ENCODE measurements around the gene AFAP1L1.

AFAP1L1 gene

DNA sequence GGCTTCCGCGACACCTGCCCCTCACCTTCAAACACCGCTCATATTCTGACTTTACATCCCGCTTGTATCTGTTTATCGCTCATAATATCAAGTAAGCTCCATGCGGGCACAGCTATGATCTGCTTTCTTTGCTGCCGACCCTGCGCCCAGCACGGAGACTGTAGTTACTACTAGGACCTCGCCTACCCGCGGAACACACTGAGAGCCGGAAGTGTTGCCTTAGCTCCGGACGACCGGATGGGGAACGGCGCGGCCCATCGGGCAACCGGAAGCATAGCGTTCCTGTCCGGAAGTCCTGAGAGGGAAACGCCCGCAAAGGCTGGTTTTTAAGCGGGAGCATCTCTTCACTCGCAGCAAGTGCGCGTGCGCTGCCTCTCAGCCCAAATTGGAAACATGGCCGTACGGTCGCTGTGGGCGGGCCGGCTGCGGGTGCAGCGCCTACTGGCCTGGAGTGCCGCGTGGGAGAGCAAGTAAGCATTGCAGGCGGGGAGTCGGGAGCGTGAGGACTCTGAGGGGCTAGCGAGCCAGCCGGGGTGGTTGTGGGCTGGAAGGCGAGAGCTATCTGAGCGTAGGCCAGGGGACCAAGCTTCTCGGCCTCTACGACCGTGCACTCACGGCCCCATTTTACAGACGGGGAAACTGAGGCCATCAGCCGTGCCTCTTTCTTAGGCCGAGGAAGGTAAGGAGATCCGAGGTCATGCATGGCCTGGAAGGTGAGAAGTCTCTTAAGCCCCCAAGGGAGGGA lies 73.7 kb downstream of the AFAP1L1 start, which contains the start of gene GRPEL2:
Gene GRPEL2, plus strand, starts transcription at position 353 of the 745 bp plus-strand sequence. Its CDS starts 41 bp downstream, at position 394.
- peak; percentile 85 for FAIRE-seq

DNA sequence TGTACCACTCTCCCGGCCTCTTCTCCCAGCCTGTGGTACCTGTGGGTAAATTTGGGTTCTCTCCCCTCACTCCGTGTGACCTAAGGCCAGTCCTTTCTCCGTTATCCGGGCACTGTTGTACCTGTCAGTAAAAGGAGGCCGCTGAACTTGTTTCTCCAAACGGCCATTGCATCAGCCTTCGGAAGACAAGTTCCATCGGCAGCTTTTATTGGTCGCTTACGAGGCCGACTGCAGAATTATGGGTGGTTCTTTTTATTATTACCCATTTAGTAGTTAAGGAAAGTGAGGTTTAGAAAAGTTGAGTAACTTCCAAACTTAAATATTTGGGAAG lies 74.2 kb downstream of the AFAP1L1 start:
- FAIRE-seq (no peak), DNase-seq (ENCODE audit: low spot score) (no peak)

More for the DNA sequence above, 73.7 kb downstream of the AFAP1L1 start, which contains the start of gene GRPEL2:
- DNase-seq (ENCODE audit: low spot score): peak; percentile 94

DNA sequence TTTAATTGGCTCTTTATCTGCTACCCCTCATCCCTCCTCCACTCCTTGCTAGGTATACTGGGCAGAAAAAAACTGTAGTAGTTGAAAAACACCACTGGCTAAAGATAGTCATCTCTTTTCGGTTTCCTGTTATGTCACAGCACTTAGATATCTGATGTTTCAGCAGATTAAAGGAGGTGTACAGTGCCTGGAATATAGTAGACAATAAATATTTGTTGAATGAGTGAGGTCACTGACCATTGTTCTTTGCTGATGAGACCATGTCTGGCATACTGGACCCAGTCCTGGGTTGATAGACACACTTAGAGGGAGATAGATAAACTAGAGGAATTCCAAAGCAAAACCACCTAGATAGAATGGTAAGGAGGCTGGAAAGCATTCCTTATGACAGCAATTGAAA lies 76.9 kb downstream of the AFAP1L1 start:
- FAIRE-seq (no peak), DNase-seq (ENCODE audit: low spot score) (no peak)

DNA sequence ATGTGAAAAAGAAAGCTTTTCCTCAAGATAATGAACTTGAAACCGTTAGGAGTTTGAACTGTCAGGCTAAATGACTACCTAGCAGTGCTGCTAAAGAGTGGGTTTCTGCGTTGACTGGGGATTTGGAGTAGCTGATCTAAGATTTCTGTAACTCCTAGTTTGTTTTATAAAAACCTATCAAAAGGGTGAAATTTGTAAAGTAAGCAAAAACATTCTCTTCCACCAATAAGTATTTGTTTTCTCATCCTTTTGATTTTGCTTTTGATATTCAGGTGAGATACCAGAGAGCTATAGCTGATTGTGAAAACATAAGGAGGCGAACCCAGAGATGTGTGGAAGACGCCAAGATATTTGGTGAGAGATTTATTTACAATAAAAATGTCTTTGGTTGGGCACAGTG lies 77.7 kb downstream of the AFAP1L1 start:
- no peak for FAIRE-seq

DNA sequence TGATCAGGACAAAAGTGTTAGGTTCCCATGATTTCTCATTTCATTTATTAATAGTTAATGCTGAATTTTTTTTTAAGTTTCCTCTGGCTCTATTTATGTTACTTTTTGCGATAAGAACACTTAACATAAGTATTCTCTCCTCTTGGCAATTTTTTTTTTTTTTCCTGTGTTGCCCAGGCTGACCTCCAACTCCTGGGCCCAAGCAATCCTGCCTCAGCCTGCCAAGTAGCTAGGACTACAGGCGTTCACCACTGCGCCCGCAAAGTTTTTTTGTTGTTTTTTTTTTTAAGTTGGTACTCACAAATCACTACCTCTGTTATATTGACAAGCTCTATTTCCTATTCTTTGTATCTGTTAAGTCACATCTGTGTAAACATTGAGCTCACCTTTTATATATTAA lies 80.5 kb downstream of the AFAP1L1 start:
- FAIRE-seq (no peak), DNase-seq (ENCODE audit: low spot score) (no peak)

More for the DNA sequence above, 77.7 kb downstream of the AFAP1L1 start:
- DNase-seq (ENCODE audit: low spot score): no peak

DNA sequence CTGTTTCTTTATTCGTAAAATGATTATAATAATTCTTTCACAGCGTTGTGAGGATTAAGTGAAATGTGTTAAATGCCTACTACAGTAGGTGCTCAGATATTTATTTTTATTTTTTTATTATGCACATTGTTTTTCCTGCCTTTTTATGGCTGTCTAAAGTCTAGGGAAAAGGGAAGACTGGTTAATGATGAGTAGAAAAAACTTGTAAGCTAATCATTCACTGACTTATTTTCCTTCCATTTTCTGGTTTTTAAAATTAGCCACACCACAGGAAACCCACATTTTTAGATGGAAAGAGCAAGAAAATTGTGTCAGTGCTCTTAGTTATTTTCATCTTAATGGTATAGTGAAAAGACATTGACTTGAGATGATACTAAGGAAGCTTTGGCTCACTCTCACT lies 82.3 kb downstream of the AFAP1L1 start:
- DNase-seq (ENCODE audit: low spot score) (no peak), FAIRE-seq (no peak)

DNA sequence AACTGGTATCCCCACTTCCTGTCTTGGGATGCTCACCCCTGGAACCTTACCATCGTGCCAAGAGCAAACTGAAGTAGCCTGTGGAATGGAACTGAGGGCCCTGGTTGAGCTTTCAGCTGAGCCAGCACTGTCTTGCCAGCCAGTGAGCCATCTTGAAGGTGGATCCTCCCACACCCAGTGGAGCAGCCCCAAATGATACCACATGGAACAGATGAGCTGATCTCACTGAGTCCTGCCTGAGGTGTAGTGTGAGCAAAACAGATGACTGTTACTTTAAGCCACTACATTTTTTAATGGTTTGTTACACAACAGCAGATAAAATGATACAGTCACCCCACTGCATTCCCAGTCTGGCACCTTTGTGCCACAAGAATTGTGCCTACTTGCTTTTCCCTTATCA lies 84.0 kb downstream of the AFAP1L1 start:
- DNase-seq (ENCODE audit: low spot score): no peak
- no peak for FAIRE-seq

DNA sequence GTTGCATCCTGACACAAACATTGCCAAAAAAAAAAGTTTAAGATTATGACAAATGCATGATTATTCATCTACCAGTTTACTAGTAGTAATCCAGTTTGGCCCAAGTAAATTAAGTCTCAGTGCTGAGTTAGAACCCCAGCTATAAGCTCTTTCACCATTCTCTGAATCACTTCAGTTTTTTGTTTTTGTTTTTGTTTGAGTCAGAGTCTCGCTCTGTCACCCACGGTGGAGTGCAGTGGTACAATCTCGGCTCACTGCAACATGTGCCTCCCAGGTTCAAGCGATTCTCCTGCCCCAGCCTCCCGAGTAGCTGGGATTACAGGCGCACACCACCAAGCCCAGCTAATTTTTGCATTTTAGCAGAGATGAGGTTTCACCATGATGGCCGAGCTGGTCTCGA lies 84.7 kb downstream of the AFAP1L1 start:
- DNase-seq (ENCODE audit: low spot score) (no peak), FAIRE-seq (no peak)

DNA sequence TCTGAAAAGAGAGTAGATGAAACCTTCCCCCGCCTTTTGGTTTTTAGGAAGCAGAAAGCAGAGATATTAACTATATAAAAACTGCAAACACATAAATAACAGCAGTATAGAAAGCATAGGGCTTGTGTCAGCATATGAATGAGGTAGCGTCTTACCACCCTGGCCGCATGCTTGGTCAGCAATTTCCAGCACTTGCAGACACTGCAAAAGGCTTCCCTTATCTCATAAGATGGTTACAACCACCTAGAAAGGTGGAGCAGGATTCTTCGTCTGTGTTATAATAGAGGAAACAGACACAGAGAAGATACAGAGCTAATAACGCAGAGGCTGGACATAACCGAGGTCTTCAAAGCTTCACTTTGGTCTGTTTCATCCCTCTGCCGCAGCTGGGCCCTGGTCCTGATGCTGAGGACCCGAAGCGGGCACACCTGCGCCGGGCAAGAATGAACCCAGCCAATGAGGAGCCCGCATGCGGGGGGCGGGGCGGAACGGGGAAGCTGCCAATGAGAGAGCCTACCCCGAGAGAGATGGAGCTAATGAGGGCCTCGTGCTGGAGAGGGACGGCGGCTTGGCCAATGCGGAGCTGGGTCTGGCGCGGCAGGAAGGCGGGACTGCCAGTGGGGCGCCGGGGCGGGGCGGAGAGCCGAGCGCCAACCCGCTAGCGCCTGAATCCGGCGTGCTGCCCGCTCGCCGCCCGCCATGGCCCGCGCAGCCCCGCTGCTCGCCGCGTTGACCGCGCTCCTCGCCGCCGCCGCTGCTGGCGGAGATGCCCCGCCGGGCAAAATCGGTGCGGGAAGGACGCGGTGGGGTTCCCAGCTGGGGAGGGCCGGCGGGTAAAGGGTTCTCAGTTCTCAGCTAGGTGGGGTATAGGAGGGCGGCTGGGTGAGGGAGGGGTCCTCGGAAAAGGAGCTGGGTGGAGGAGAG lies 86.0 kb downstream of the AFAP1L1 start, which contains the start of gene PCYOX1L:
Gene PCYOX1L, plus strand, starts transcription at position 677 of the 924 bp plus-strand sequence. Its CDS starts 23 bp downstream, at position 700.
- FAIRE-seq: peak; percentile 44
- DNase-seq (ENCODE audit: low spot score): peak; percentile 93

DNA sequence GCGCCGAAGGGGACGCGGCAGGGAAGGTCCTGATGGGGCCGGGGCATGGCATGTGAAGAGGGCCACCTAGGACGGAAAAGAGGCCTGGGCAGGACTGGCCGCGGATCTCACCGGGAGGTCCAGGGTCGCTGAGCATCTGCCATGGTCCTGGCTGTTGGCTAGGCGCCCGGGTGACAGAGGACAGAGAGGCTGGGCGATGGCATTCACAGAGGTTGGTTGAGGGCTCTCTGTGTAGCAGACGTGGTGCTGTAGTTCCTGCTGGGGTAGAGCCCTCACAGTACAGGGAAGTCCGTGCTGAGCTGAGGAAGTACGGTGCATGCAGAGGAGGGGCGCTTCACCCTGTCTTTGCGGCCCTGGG lies 86.6 kb downstream of the AFAP1L1 start:
- no peak for FAIRE-seq
- DNase-seq (ENCODE audit: low spot score): no peak

DNA sequence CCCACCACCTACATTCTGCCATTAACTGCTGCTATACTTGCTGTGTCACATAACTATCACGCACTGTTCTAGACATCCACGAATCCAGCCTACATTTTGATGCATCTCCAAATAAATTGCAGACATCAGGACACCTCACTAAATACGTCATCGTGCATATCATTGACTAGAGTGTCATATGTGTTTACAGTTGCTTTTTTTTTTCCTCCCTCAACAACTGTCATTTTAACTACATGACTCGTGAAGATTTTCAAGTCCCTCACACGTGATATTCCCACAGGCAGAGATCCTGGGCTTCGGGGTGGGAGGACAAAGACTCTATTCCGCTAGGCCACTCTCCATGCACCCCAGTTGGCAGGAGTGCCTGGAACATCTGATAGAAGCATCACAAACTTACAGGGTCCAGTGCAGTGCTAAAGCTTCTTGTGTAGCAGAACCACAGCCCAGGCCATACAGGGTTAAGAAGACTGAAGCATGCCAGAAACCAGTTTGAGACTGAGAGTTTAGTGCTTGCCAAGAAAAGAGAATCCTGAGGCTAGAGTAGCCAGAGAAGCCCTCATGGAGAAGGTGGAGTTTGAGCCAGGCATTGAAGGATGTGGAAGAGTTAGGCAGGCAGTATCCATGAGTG lies 87.3 kb downstream of the AFAP1L1 start:
- DNase-seq (ENCODE audit: low spot score) (no peak), FAIRE-seq (no peak)

DNA sequence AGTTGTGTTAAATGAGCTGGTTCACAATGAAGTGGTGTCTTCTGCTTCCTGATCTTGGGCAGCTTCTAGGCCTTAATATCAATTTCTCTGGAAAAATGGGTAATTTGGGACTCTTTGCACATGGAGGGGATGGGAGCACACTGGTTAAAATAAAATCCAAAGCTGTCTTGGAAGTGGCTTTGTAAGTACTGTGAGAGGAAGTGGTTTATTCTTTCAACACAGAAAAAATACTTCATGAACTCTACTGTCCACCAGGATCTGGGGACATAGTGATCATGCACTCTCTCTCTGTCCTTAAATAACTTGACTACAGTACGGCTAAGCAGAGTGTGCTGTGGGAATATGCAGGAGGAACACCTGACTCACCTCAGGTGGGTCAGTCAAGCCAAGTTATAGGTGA lies 88.6 kb downstream of the AFAP1L1 start:
- no peak for FAIRE-seq
- DNase-seq (ENCODE audit: low spot score): no peak

DNA sequence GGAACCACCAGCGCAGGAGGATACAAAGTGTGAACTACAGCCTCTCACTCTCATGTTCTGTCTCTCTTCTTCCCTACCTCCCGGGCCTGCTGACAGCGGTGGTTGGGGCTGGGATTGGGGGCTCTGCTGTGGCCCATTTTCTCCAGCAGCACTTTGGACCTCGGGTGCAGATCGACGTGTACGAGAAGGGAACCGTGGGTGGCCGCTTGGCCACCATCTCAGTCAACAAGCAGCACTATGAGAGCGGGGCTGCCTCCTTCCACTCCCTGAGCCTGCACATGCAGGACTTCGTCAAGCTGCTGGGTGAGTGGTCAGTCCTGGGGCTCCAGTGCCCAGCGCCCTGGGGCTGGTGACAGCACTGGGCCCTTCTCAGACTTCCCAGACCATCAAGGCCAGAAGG lies 90.9 kb downstream of the AFAP1L1 start:
- no peak for DNase-seq (ENCODE audit: low spot score)
- FAIRE-seq: no peak

DNA sequence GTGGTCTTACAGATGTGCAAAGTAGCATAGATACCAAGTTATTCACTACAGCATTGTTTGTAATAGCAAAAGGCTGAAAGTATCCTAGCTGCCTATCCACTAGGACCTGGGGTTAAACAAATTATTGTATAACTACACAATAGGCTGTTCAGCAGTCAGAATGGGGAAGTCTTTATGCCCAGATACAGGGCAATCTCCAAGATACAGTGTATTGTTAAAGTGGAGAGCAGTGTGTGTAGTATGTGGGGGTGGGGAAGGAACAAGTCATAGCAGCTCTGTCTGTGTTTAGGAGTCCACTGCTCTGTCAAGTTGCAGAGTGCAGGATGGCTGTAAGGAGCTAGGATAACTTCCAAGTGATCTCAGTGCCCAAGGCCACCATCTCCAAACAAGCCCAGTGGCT lies 91.7 kb downstream of the AFAP1L1 start:
- FAIRE-seq: no peak
- DNase-seq (ENCODE audit: low spot score): no peak

DNA sequence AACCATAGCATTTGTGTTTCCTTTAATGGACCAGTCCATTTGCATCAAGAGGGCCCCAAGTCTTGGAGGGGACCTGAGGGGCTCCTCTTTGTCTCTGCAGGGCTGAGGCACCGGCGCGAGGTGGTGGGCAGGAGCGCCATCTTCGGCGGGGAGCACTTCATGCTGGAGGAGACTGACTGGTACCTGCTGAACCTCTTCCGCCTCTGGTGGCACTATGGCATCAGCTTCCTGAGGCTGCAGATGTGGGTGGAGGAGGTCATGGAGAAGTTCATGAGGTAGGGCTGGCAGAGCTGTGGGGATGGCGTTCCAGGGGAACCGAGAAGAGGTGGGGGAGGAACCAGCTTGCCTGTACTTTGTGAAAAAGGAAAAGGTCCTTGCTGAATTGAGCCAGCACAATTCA lies 92.3 kb downstream of the AFAP1L1 start:
- DNase-seq (ENCODE audit: low spot score) (no peak), FAIRE-seq (no peak)

DNA sequence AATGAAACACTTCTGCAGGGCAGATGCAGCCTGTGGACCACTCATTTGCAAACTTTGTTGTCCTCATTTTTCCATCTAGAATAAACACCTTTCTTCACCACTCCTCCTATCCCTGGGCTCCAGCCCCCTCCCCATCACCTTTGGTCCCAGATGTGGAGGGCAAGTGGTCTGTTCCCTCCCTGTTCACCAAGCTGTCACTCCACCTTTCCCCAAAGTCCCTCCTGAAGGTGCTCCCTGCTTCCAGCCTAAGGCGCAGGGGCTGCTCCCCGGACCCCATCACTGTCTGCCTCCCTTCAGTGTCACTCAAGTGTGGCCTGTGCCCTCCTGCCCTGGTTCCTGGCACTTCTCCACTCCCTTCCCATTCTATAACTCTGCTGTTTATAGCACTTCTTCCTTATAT lies 93.1 kb downstream of the AFAP1L1 start:
- DNase-seq (ENCODE audit: low spot score) (no peak), FAIRE-seq (no peak)

DNA sequence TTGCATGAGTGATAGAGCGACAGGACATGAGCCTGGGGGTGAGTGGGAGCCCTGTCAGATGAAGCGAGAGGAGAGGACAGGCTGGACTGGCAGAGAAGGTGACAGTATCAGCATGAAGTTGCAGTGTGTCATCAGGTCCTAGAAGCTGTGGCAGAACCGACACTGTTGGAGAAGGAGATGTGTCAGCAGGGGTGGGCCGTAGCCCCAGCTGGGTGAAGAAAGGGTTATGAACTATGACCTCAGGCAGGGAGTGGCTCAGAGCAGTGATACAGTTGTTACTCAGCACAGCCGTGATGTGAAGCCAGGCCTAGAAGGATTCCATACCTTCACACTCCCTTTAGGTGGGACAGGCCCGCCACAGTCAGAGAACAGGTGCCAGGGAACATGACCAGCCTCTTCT lies 93.8 kb downstream of the AFAP1L1 start:
- DNase-seq (ENCODE audit: low spot score): no peak
- FAIRE-seq: no peak

DNA sequence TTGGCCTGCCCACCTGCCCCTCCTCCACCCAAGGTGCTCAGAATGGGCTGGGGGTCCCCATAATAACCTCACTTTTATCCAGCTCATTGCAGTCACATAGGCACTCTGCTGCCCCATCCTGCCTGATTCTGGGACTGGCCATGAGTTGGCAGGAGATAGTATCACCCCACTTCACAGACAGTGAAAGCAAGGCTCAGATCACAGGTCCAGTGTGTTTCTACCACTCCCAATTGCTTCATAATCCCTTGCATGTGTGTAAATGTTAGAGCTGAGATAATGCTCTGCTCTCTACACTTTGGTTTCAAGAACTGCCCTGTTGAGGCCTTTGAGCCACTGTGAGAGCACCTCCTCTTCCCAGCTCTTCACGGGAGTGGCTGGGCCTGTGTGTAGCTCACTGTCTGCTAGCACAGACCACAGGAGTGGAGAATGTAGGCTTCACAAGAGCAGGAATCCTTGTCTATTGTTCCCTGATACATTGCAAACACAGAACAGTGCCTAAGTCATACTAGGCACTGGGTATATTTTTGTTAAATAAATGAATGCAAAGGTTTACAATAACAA lies 94.6 kb downstream of the AFAP1L1 start:
- FAIRE-seq: no peak
- DNase-seq (ENCODE audit: low spot score): no peak

DNA sequence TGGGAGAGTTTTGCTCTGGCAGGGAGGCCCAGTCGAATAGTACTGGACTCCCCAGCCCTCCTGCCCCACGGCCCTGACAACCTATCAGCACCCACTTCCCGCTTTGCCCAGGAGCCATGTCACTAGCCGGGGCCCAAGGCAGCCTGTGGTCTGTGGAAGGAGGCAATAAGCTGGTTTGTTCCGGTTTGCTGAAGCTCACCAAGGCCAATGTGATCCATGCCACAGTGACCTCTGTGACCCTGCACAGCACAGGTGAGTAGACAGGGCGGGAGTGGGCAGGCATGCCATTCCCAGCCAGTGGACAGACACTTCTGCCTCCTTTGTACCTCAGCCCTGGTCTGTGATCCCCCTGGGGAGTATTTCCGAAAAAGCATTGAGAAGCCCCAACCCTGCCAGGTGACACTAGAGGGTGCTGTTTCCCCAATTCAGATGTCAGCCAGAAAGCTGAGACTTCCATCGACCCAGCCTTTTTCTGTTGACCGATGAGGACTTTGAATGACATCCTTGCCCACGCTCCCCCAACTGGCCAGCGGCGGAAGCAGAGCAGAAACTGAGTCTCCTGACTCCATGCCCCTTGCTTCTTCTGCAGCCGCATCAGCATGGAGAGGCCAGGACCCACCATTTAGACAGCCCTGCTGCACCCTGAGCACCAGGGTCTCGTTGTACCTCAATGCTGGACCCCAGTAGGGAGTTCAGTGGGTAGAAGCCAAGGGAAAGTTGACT lies 95.8 kb downstream of the AFAP1L1 start:
- FAIRE-seq (peak; percentile 54), DNase-seq (ENCODE audit: low spot score) (peak; percentile 57)

DNA sequence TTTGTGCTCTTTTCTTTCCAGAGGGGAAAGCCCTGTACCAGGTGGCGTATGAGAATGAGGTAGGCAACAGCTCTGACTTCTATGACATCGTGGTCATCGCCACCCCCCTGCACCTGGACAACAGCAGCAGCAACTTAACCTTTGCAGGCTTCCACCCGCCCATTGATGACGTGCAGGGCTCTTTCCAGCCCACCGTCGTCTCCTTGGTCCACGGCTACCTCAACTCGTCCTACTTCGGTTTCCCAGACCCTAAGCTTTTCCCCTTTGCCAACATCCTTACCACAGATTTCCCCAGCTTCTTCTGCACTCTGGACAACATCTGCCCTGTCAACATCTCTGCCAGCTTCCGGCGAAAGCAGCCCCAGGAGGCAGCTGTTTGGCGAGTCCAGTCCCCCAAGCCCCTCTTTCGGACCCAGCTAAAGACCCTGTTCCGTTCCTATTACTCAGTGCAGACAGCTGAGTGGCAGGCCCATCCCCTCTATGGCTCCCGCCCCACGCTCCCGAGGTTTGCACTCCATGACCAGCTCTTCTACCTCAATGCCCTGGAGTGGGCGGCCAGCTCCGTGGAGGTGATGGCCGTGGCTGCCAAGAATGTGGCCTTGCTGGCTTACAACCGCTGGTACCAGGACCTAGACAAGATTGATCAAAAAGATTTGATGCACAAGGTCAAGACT lies 96.5 kb downstream of the AFAP1L1 start:
- DNase-seq (ENCODE audit: low spot score): no peak

More for the DNA sequence above, 96.5 kb downstream of the AFAP1L1 start:
- FAIRE-seq: no peak
